HepG2 (cell line): Measurements from ENCODE around the gene GDE1. TPM values are rescaled to one million over a fixed set of nuclear protein-coding genes. Genes with fewer than 3 reads are reported as not detected.

Experiments used
- AFF4 ChIP-seq: sonication (generic); formaldehyde crosslinking; IDR thresholded peaks from 2 replicates; pipeline ENCODE4 v1.4.0; 2020; ENCODE audit warnings: missing genetic modification reagents
- AHR ChIP-seq: IDR thresholded peaks from 2 replicates; pipeline ENCODE4 v1.6.1; 2018; ENCODE audit warnings: missing genetic modification reagents, missing compliant biosample characterization
- JUN ChIP-seq: sonication (generic); formaldehyde crosslinking; IDR thresholded peaks from 2 replicates; pipeline ENCODE4 v1.4.0; 2020; ENCODE audit warnings: mild to moderate bottlenecking, missing genetic modification reagents
- MAFK ChIP-seq, 2 experiments: IDR thresholded peaks in 1 of 2; conservative IDR thresholded peaks in 1 of 2; 2 replicates each; pipeline ENCODE4 v1.6.1; 2011; ENCODE audit warnings: improper control_type of control experiment in 2 of 2, low read length in 2 of 2
- NAIF1 ChIP-seq: sonication (generic); formaldehyde crosslinking; IDR thresholded peaks from 2 replicates; pipeline ENCODE4 v1.5.0; 2020; ENCODE audit warnings: mild to moderate bottlenecking, missing genetic modification reagents, borderline replicate concordance
- SNAPC4 ChIP-seq: sonication (generic); formaldehyde crosslinking; IDR thresholded peaks from 2 replicates; pipeline ENCODE4 v1.4.0; 2020; ENCODE audit warnings: mild to moderate bottlenecking, missing genetic modification reagents
- ZNF383 ChIP-seq: sonication (generic); formaldehyde crosslinking; IDR thresholded peaks from 2 replicates; pipeline ENCODE4 v1.4.0; 2020; ENCODE audit warnings: missing genetic modification reagents, mild to moderate bottlenecking, borderline replicate concordance
- ZNF792 ChIP-seq: IDR thresholded peaks from 2 replicates; pipeline ENCODE4 v1.6.1; 2016
- polyA plus RNA-seq, 8 experiments: library from polyadenylated mRNA; depleted of rRNA in 3 of 8; stranded (reverse) in 7 of 8; unstranded in 1 of 8; fragments of >200 nt; fragmentation: Illumina TruSeq in 4 of 8; extraction: Trizol in 4 of 8; gene quantifications; 2 replicates each; pipeline versions ENCODE4 v1.2.1 to v1.2.3, GENCODE V29; 2011 to 2016; ENCODE audit warnings: low read depth in 4 of 8, missing spikeins in 1 of 8, mixed read lengths in 1 of 8; ENCODE audit not compliant: insufficient read depth in 1 of 8
- total RNA-seq, 5 experiments: library from RNA; depleted of rRNA; stranded (reverse); fragments of >200 nt; fragmentation: Illumina TruSeq; extraction: Trizol; gene quantifications; 2 replicates each; pipeline ENCODE4 v1.2.3, GENCODE V29; 2016; ENCODE audit warnings: low read depth in 1 of 5
- TF ChIP-seq, protein P1 (sequence below): sonication (generic); formaldehyde crosslinking; IDR thresholded peaks from 2 replicates; pipeline ENCODE4 v1.5.0; 2020; ENCODE audit warnings: missing genetic modification reagents, mild to moderate bottlenecking, borderline replicate concordance

Gene GDE1
- total and polyA plus RNA-seq, 2 of the 13 experiments (the other 11 are each of a cell fraction or from before 2014, with no cell fraction given): 35.9 to 59.0 TPM

GRCh38 chr16:19485611-19486010 is 36.3 kb downstream of the GDE1 start (continued):
- TF ChIP-seq SNAPC4 (CRISPR knock-in tag) (no peak), NAIF1 (no peak), ZNF383 (CRISPR knock-in tag) (no peak), MAFK (conservative IDR thresholded peaks at IDR 0.05 in 1 of 2, IDR thresholded peaks at IDR 0.05 in 1 of 2; ENCODE audit: low read length in 2 of 2) (no peak), JUN (CRISPR knock-in tag) (no peak), AFF4 (CRISPR knock-in tag) (no peak), AHR (CRISPR knock-in tag) (no peak), ZNF792 (CRISPR knock-in tag) (no peak)
- TF ChIP-seq, protein P1, sequence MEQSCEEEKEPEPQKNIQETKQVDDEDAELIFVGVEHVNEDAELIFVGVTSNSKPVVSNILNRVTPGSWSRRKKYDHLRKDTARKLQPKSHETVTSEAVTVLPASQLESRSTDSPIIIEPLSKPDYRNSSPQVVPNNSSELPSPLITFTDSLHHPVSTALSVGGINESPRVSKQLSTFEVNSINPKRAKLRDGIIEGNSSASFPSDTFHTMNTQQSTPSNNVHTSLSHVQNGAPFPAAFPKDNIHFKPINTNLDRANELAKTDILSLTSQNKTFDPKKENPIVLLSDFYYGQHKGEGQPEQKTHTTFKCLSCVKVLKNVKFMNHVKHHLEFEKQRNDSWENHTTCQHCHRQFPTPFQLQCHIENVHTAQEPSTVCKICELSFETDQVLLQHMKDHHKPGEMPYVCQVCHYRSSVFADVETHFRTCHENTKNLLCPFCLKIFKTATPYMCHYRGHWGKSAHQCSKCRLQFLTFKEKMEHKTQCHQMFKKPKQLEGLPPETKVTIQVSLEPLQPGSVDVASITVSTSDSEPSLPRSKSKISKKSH: no peak
- TF ChIP-seq, all 625 proteins: peak for 0
